ENCODE measurements around the gene MGST3. TPM values are rescaled to one million over a fixed set of nuclear protein-coding genes. Genes with fewer than 3 reads are reported as not detected.

The MGST3 gene
- polyA plus RNA-seq, 3 donors = 57.9 to 228 (median 189) TPM

- Mint-ChIP-seq H3K4me1 (peaks cover 37% of the 10 kb centered on the region), H3K27me3 (ENCODE audit: low read depth in 3 of 3) (no peaks in the 10 kb centered on the region), H3K9me3 (peaks cover 0 to 9% (median 5%) of the 10 kb centered on the region in 7 donors), H3K36me3 (peaks cover 62 to 75% of the 10 kb centered on the region in 2 donors), H3K27ac (peak overlapping the region in 5 of 7 donors; percentile 1 to 87 (median 64)), H3K4me3 (no peak overlapping the region)
- WGBS (ENCODE audit: insufficient coverage) = no CpG with 5 or more reads among the region's 2 CpGs
- no peak for TF ChIP-seq CTCF (IDR thresholded peaks at IDR 0.05)
- H3K36me3 ChIP-seq (replicated peaks in 1 of 2; ENCODE audit: control insufficient read depth in 1 of 2, insufficient read depth in 2 of 2, low read length in 2 of 2) = peaks cover 28 to 59% of the 10 kb centered on the region in 2 donors
- H3K27me3 ChIP-seq (ENCODE audit: control insufficient read depth in 2 of 2, insufficient read depth in 2 of 2, low read length in 2 of 2) = no peaks in the 10 kb centered on the region
- H3K79me2 ChIP-seq (ENCODE audit: insufficient read depth, low read length) = peaks cover 92% of the 10 kb centered on the region
- H3K4me2 ChIP-seq (replicated peaks; ENCODE audit: extremely low read depth, low read length, poor library complexity, severe bottlenecking) = no peak overlapping the region
- H3K9me3 ChIP-seq (replicated peaks in 1 of 2; ENCODE audit: control insufficient read depth in 1 of 2, insufficient read depth in 1 of 2, low read length in 2 of 2) = no peaks in the 10 kb centered on the region
- DNase-seq = no peak
- no peak overlapping the region for H3K4me3 ChIP-seq (replicated peaks in 1 of 3; ENCODE audit: low read depth in 2 of 3, low read length in 3 of 3)
- H3K9ac ChIP-seq (ENCODE audit: insufficient read depth, low read length, poor library complexity, severe bottlenecking) = no peak overlapping the region
- no peak overlapping the region for H2AFZ ChIP-seq (ENCODE audit: insufficient read depth, low read depth, low read length, poor library complexity, severe bottlenecking)
- H3K4me1 ChIP-seq (ENCODE audit: control insufficient read depth in 1 of 2, insufficient read depth in 2 of 2, low read length in 2 of 2) = peaks cover 10 to 17% of the 10 kb centered on the region in 2 donors
- peaks cover 30% of the 10 kb centered on the region for H4K20me1 ChIP-seq (ENCODE audit: insufficient read depth, low read length)
- intact Hi-C loops (cut with micrococcal nuclease) = no loop called here
- peak overlapping the region in 1 of 2 donors; percentile 64 for H3K27ac ChIP-seq (ENCODE audit: low read depth in 1 of 2, low read length in 2 of 2)
These were observed 56.0 kb downstream of the MGST3 start for GRCh38 chr1:165686971-165687433.

GRCh38 chr1:165688046-165688445 lies 57.0 kb downstream of the MGST3 start:
- Histone ChIP-seq H3K9me3 (replicated peaks in 1 of 2; ENCODE audit: control insufficient read depth in 1 of 2, insufficient read depth in 1 of 2, low read length in 2 of 2) (no peaks in the 10 kb centered on the region), H3K79me2 (ENCODE audit: insufficient read depth, low read length) (peaks cover 82% of the 10 kb centered on the region), H3K4me1 (ENCODE audit: control insufficient read depth in 1 of 2, insufficient read depth in 2 of 2, low read length in 2 of 2) (peaks cover 10 to 17% of the 10 kb centered on the region in 2 donors), H3K4me3 (replicated peaks in 1 of 3; ENCODE audit: low read depth in 2 of 3, low read length in 3 of 3) (no peak overlapping the region), H3K4me2 (replicated peaks; ENCODE audit: extremely low read depth, low read length, poor library complexity, severe bottlenecking) (no peak overlapping the region), H4K20me1 (ENCODE audit: insufficient read depth, low read length) (peaks cover 30% of the 10 kb centered on the region), H3K27ac (ENCODE audit: low read depth in 1 of 2, low read length in 2 of 2) (no peak overlapping the region), H2AFZ (ENCODE audit: insufficient read depth, low read depth, low read length, poor library complexity, severe bottlenecking) (no peak overlapping the region), H3K36me3 (replicated peaks in 1 of 2; ENCODE audit: control insufficient read depth in 1 of 2, insufficient read depth in 2 of 2, low read length in 2 of 2) (peaks cover 18 to 49% of the 10 kb centered on the region in 2 donors), H3K9ac (ENCODE audit: insufficient read depth, low read length, poor library complexity, severe bottlenecking) (no peak overlapping the region), H3K27me3 (ENCODE audit: control insufficient read depth in 2 of 2, insufficient read depth in 2 of 2, low read length in 2 of 2) (no peaks in the 10 kb centered on the region)
- H3K9me3 Mint-ChIP-seq = peaks cover 0 to 9% (median 5%) of the 10 kb centered on the region in 7 donors
- TF ChIP-seq CTCF (IDR thresholded peaks at IDR 0.05) = no peak
- peaks cover 39% of the 10 kb centered on the region for H3K4me1 Mint-ChIP-seq
- DNase-seq = no peak
- H3K27me3 Mint-ChIP-seq (ENCODE audit: low read depth in 3 of 3) = no peaks in the 10 kb centered on the region
- H3K27ac Mint-ChIP-seq = peak overlapping the region in 2 of 7 donors; percentile 1 to 27
- H3K36me3 Mint-ChIP-seq = peaks cover 52 to 72% of the 10 kb centered on the region in 2 donors
- WGBS (ENCODE audit: insufficient coverage) = no CpG with 5 or more reads among the region's 5 CpGs
- H3K4me3 Mint-ChIP-seq = no peak overlapping the region
- intact Hi-C loops (cut with micrococcal nuclease) = no loop called here

Data from CD14-positive monocyte (primary cell).